ENCODE results near the gene EID2. TPM values are rescaled to one million over a fixed set of nuclear protein-coding genes. Genes with fewer than 3 reads are reported as not detected.

The EID2 gene, protein sequence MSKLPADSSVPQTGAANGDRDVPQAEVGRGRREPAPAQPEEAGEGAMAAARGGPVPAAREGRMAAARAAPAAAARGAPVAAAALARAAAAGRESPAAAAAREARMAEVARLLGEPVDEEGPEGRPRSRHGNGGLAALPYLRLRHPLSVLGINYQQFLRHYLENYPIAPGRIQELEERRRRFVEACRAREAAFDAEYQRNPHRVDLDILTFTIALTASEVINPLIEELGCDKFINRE
- total RNA-seq (2014; rRNA removed; shearing (Covaris generic)) = 21.1 and 22.3 TPM in 2 replicates

DNA sequence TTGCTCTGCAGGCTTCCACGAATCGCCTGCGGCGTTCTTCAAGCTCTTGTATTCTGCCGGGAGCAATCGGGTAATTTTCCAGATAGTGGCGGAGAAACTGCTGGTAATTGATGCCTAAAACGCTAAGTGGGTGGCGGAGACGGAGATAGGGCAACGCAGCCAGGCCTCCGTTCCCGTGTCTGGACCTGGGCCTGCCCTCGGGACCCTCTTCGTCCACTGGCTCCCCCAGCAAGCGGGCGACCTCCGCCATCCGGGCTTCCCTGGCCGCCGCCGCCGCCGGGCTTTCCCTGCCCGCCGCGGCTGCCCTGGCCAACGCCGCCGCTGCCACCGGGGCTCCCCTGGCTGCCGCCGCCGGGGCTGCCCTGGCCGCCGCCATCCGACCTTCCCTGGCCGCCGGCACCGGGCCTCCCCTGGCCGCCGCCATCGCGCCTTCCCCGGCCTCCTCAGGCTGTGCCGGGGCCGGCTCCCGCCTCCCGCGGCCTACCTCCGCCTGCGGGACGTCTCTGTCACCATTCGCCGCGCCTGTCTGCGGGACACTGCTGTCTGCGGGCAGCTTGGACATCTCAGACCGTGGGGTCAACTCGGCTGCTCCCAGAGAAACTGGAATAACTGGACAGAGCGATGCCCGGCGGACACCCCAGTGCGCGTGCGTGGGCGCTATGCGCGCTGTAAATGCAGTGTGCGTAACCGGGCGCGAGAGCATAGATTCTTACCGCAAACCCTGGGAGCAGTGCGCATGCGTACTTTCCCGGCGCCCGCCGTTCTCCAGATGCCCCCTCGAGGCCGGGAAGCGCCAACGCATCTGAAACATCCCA is at the start of gene EID2:
EID2 (minus strand) TSS at position 644 of the 815 bp plus-strand sequence; CDS start at position 562, 82 bp downstream.

GRCh38 chr19:39532233-39533002 is 7.5 kb downstream of the EID2 start, which contains the start of gene EID2B:
EID2B (minus strand) TSS chr19:39532852; CDS start chr19:39532802, 50 bp downstream.

GRCh38 chr19:39514840-39515550 is 25.0 kb downstream of the EID2 start, which contains the start of gene SELENOV:
SELENOV (plus strand) TSS chr19:39515139; CDS start chr19:39515213, 74 bp downstream.

DNA sequence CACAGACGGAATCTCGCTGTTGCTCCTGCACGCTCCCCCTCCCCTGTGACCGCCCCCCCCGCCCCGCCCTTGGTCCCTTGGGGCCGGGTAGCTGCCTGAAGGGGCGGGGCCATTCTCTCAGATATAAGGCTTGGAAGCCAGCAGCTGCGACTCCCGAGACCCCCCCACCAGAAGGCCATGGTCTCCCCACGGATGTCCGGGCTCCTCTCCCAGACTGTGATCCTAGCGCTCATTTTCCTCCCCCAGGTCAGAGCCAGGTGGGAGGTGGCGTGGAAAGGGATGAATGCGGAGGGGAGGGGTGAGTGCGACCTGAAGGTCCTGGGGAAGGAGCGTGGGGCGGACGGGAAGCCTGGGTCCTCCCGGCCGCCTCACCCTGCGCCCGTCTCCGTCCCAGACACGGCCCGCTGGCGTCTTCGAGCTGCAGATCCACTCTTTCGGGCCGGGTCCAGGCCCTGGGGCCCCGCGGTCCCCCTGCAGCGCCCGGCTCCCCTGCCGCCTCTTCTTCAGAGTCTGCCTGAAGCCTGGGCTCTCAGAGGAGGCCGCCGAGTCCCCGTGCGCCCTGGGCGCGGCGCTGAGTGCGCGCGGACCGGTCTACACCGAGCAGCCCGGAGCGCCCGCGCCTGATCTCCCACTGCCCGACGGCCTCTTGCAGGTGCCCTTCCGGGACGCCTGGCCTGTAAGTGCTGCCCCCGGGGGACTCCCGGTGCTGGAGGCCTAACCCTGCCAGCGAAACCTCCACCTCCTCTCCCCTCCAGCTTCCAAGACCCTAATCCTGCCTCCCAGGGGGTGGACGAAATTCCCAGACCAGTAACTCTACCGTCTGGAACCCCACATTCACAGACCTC is 40.9 kb downstream of the EID2 start, which contains the start of gene DLL3:
DLL3 (plus strand) TSS at position 150 of the 845 bp plus-strand sequence; CDS start at position 178, 28 bp downstream.

Small RNA genes lying within 50 kb of the gene (small RNA-seq; reads per million reads assigned to genes)
- not detected for gene RPS29P24

Other genes with a start within 250 kb of the EID2 start
- gene IFNL1, start 243.8 kb downstream of the EID2 start, total RNA-seq (2014; rRNA removed; shearing (Covaris generic)) = not detected in 2 replicates
- gene LRFN1, start 219.3 kb downstream of the EID2 start, total RNA-seq (2014; rRNA removed; shearing (Covaris generic)) = 2.1 and 2.9 TPM in 2 replicates
- 1.0 and 1.1 TPM in 2 replicates for gene GMFG, start 204.1 kb downstream of the EID2 start, total RNA-seq (2014; rRNA removed; shearing (Covaris generic))
- gene SAMD4B, start 197.7 kb downstream of the EID2 start, total RNA-seq (2014; rRNA removed; shearing (Covaris generic)) = 73.5 and 85.9 TPM in 2 replicates
- gene PAF1, start 149.1 kb downstream of the EID2 start, total RNA-seq (2014; rRNA removed; shearing (Covaris generic)) = 50.4 and 55.1 TPM in 2 replicates
- 25.3 and 27.4 TPM in 2 replicates for gene MED29, start 148.8 kb downstream of the EID2 start, total RNA-seq (2014; rRNA removed; shearing (Covaris generic))
- gene ZFP36, start 133.3 kb downstream of the EID2 start, total RNA-seq (2014; rRNA removed; shearing (Covaris generic)) = 3.4 and 8.8 TPM in 2 replicates
- gene PLEKHG2, start 127.5 kb downstream of the EID2 start, total RNA-seq (2014; rRNA removed; shearing (Covaris generic)) = 20.6 and 25.9 TPM in 2 replicates
- gene RPS16, start 104.2 kb downstream of the EID2 start, total RNA-seq (2014; rRNA removed; shearing (Covaris generic)) = 587 and 846 TPM in 2 replicates
- 103 and 121 TPM in 2 replicates for gene SUPT5H, start 94.6 kb downstream of the EID2 start, total RNA-seq (2014; rRNA removed; shearing (Covaris generic))
- gene TIMM50, start 59.3 kb downstream of the EID2 start, total RNA-seq (2014; rRNA removed; shearing (Covaris generic)) = 162 and 166 TPM in 2 replicates
- 5.8 and 7.8 TPM in 2 replicates for gene DLL3, start 41.2 kb downstream of the EID2 start, total RNA-seq (2014; rRNA removed; shearing (Covaris generic))
- gene SELENOV, start 25.0 kb downstream of the EID2 start, total RNA-seq (2014; rRNA removed; shearing (Covaris generic)) = not detected in 2 replicates
- 7.3 and 11.8 TPM in 2 replicates for gene EID2B, start 7.3 kb downstream of the EID2 start, total RNA-seq (2014; rRNA removed; shearing (Covaris generic))
- gene LGALS13, start 62.4 kb upstream of the EID2 start, total RNA-seq (2014; rRNA removed; shearing (Covaris generic)) = not detected in 2 replicates
- gene LGALS16, start 115.8 kb upstream of the EID2 start, total RNA-seq (2014; rRNA removed; shearing (Covaris generic)) = not detected in 2 replicates
- gene LGALS14, start 164.3 kb upstream of the EID2 start, total RNA-seq (2014; rRNA removed; shearing (Covaris generic)) = not detected in 2 replicates
- gene CLC, start 197.9 kb upstream of the EID2 start, total RNA-seq (2014; rRNA removed; shearing (Covaris generic)) = not detected in 2 replicates
- gene LEUTX, start 238.7 kb upstream of the EID2 start, total RNA-seq (2014; rRNA removed; shearing (Covaris generic)) = not detected in 2 replicates